Measurements from ENCODE around the gene IL10RB.

IL10RB gene

GRCh38 chr21:33325222-33326067 is 59.3 kb downstream of the IL10RB start:
- H3K79me2 ChIP-seq (ENCODE audit: low read length) = peaks cover 40% of the 10 kb centered on the region
- no peaks in the 10 kb centered on the region; the same call in 1 of the 2 replicates for H4K20me1 ChIP-seq (ENCODE audit: insufficient read depth, low read length)
- H3K4me3 ChIP-seq (ENCODE audit: low read length) = peak overlapping the region; percentile 91
- peak overlapping the region; percentile 88 for H3K4me2 ChIP-seq (ENCODE audit: low read length)
- no peak for TF ChIP-seq EZH2phosphoT487 (IDR thresholded peaks at IDR 0.05; ENCODE audit: low read depth)
- TF ChIP-seq CTCF (IDR thresholded peaks at IDR 0.05; ENCODE audit: low read depth, low read length) = no peak
- H2AFZ ChIP-seq (ENCODE audit: low read depth, low read length) = peak overlapping the region; percentile 84; the same call in 1 of the 2 replicates
- H3K9me3 ChIP-seq (ENCODE audit: insufficient read depth, low read length) = no peaks in the 10 kb centered on the region
- H3K27me3 ChIP-seq (ENCODE audit: low read depth, low read length) = no peaks in the 10 kb centered on the region
- peaks cover 3% of the 10 kb centered on the region for H3K4me1 ChIP-seq (ENCODE audit: low read length)
- peak overlapping the region; percentile 86 for H3K9ac ChIP-seq (ENCODE audit: low read length)
- no peaks in the 10 kb centered on the region for H3K36me3 ChIP-seq (replicated peaks; ENCODE audit: low read depth, low read length)
- H3K27ac ChIP-seq (ENCODE audit: low read length) = peak overlapping the region; percentile 65

- Histone ChIP-seq H3K27ac (ENCODE audit: low read length) (no peak overlapping the region), H3K4me2 (ENCODE audit: low read length) (no peak overlapping the region), H3K4me1 (ENCODE audit: low read length) (peaks cover 3% of the 10 kb centered on the region), H3K27me3 (ENCODE audit: low read depth, low read length) (no peaks in the 10 kb centered on the region), H3K79me2 (ENCODE audit: low read length) (peaks cover 57% of the 10 kb centered on the region), H3K36me3 (replicated peaks; ENCODE audit: low read depth, low read length) (peaks cover 10% of the 10 kb centered on the region), H3K4me3 (ENCODE audit: low read length) (no peak overlapping the region), H2AFZ (ENCODE audit: low read depth, low read length) (no peak overlapping the region), H4K20me1 (ENCODE audit: insufficient read depth, low read length) (no peaks in the 10 kb centered on the region; the same call in 1 of the 2 replicates), H3K9me3 (ENCODE audit: insufficient read depth, low read length) (no peaks in the 10 kb centered on the region), H3K9ac (ENCODE audit: low read length) (no peak overlapping the region)
- TF ChIP-seq EZH2phosphoT487 (IDR thresholded peaks at IDR 0.05; ENCODE audit: low read depth) (no peak), CTCF (IDR thresholded peaks at IDR 0.05; ENCODE audit: low read depth, low read length) (no peak)
Measured at GRCh38 chr21:33327326-33327725, 61.2 kb downstream of the IL10RB start.

GRCh38 chr21:33327792-33328433 is 61.7 kb downstream of the IL10RB start:
- Histone ChIP-seq H3K4me1 (ENCODE audit: low read length) (peaks cover 3% of the 10 kb centered on the region), H3K4me2 (ENCODE audit: low read length) (no peak overlapping the region), H3K9ac (ENCODE audit: low read length) (no peak overlapping the region), H3K79me2 (ENCODE audit: low read length) (peaks cover 58% of the 10 kb centered on the region), H3K4me3 (ENCODE audit: low read length) (no peak overlapping the region), H4K20me1 (ENCODE audit: insufficient read depth, low read length) (no peaks in the 10 kb centered on the region; the same call in 1 of the 2 replicates), H3K27me3 (ENCODE audit: low read depth, low read length) (no peaks in the 10 kb centered on the region), H3K9me3 (ENCODE audit: insufficient read depth, low read length) (no peaks in the 10 kb centered on the region), H3K36me3 (replicated peaks; ENCODE audit: low read depth, low read length) (peaks cover 13% of the 10 kb centered on the region), H3K27ac (ENCODE audit: low read length) (no peak overlapping the region), H2AFZ (ENCODE audit: low read depth, low read length) (no peak overlapping the region)
- TF ChIP-seq EZH2phosphoT487 (IDR thresholded peaks at IDR 0.05; ENCODE audit: low read depth) = no peak
- no peak for TF ChIP-seq CTCF (IDR thresholded peaks at IDR 0.05; ENCODE audit: low read depth, low read length)

GRCh38 chr21:33330726-33331125 is 64.6 kb downstream of the IL10RB start:
- H4K20me1 ChIP-seq (ENCODE audit: insufficient read depth, low read length) = no peaks in the 10 kb centered on the region; the same call in 1 of the 2 replicates
- TF ChIP-seq EZH2phosphoT487 (IDR thresholded peaks at IDR 0.05; ENCODE audit: low read depth) (no peak), CTCF (IDR thresholded peaks at IDR 0.05; ENCODE audit: low read depth, low read length) (no peak)

More at GRCh38 chr21:33330726-33331125, 64.6 kb downstream of the IL10RB start:
- no peak overlapping the region for H3K4me2 ChIP-seq (ENCODE audit: low read length)
- no peak overlapping the region for H2AFZ ChIP-seq (ENCODE audit: low read depth, low read length)
- peaks cover 19% of the 10 kb centered on the region for H3K36me3 ChIP-seq (replicated peaks; ENCODE audit: low read depth, low read length)
- H3K9me3 ChIP-seq (ENCODE audit: insufficient read depth, low read length) = no peaks in the 10 kb centered on the region
- no peaks in the 10 kb centered on the region for H3K27me3 ChIP-seq (ENCODE audit: low read depth, low read length)
- no peak overlapping the region for H3K4me3 ChIP-seq (ENCODE audit: low read length)
- no peak overlapping the region for H3K27ac ChIP-seq (ENCODE audit: low read length)
- H3K4me1 ChIP-seq (ENCODE audit: low read length) = peaks cover 2% of the 10 kb centered on the region
- peaks cover 52% of the 10 kb centered on the region for H3K79me2 ChIP-seq (ENCODE audit: low read length)
- no peak overlapping the region for H3K9ac ChIP-seq (ENCODE audit: low read length)

Measured in OCI-LY3 (cell line).